ENCODE results near the gene KRT17.
"Not testable (repeated sequence)": the region's sequence is repeated elsewhere in the genome, so short reads cannot be mapped to it uniquely, and the experiment has no call there.

Gene KRT17

GRCh38 chr17:41593306-41593981 is 30.9 kb downstream of the KRT17 start:
- DNase-seq (ENCODE audit: low read depth): no peak

GRCh38 chr17:41592601-41593305 is 31.6 kb downstream of the KRT17 start:
- no peak for DNase-seq (ENCODE audit: low read depth)

GRCh38 chr17:41589301-41589700 is 35.1 kb downstream of the KRT17 start:
- DNase-seq (ENCODE audit: low read depth): no peak

- no peak for DNase-seq (ENCODE audit: low read depth)
These were observed 36.1 kb downstream of the KRT17 start for GRCh38 chr17:41588126-41588810.

GRCh38 chr17:41586863-41587495 is 37.4 kb downstream of the KRT17 start, which contains the start of gene KRT14:
Gene KRT14 (minus strand): TSS chr17:41586895. CDS start chr17:41586834, 61 bp downstream.
- no peak for DNase-seq (ENCODE audit: low read depth)

GRCh38 chr17:41585301-41586056 is 38.9 kb downstream of the KRT17 start:
- DNase-seq (ENCODE audit: low read depth): no peak

GRCh38 chr17:41584331-41584927 is 39.9 kb downstream of the KRT17 start:
- DNase-seq (ENCODE audit: low read depth): not testable (repeated sequence)

GRCh38 chr17:41583137-41584127 is 40.9 kb downstream of the KRT17 start:
- DNase-seq (ENCODE audit: low read depth): no peak

GRCh38 chr17:41582061-41582968 is 42.1 kb downstream of the KRT17 start:
- DNase-seq (ENCODE audit: low read depth): not testable (repeated sequence)

GRCh38 chr17:41581366-41582060 is 42.9 kb downstream of the KRT17 start:
- DNase-seq (ENCODE audit: low read depth): no peak

GRCh38 chr17:41580687-41581365 is 43.5 kb downstream of the KRT17 start:
- peak; percentile 20 for DNase-seq (ENCODE audit: low read depth)

- no peak for DNase-seq (ENCODE audit: low read depth)
These were observed 44.2 kb downstream of the KRT17 start for GRCh38 chr17:41580244-41580575.

- peak; percentile 81 for DNase-seq (ENCODE audit: low read depth)
These were observed 44.7 kb downstream of the KRT17 start for GRCh38 chr17:41579484-41580243.

- DNase-seq (ENCODE audit: low read depth): no peak
These were observed 45.4 kb downstream of the KRT17 start for GRCh38 chr17:41578971-41579370.

GRCh38 chr17:41578538-41578937 is 45.8 kb downstream of the KRT17 start:
- no peak for DNase-seq (ENCODE audit: low read depth)

GRCh38 chr17:41576740-41577139 is 47.6 kb downstream of the KRT17 start:
- not testable (repeated sequence) for DNase-seq (ENCODE audit: low read depth)

GRCh38 chr17:41575336-41575735 is 49.0 kb downstream of the KRT17 start:
- DNase-seq (ENCODE audit: low read depth): no peak
